PFSK-1 (cell line): ENCODE results near the gene CREB3L1.

ENCODE experiments used
- FOXP2 ChIP-seq: optimal IDR thresholded peaks from 2 replicates; pipeline ENCODE3; 2011; ENCODE audit warnings: borderline replicate concordance, control low read depth, inconsistent platforms; ENCODE audit not compliant: insufficient read depth; ENCODE audit errors: extremely low read length, extremely low read depth
- POLR2AphosphoS5 ChIP-seq: IDR thresholded peaks from 2 replicates; pipeline ENCODE4 v1.6.1; 2012; ENCODE audit warnings: low read depth, mild to moderate bottlenecking, control low read depth, low read length, moderate library complexity
- SIN3A ChIP-seq: IDR thresholded peaks from 2 replicates; pipeline ENCODE4 v1.6.1; 2012; ENCODE audit warnings: mild to moderate bottlenecking, low read length, moderate library complexity, borderline replicate concordance; ENCODE audit not compliant: insufficient read depth
- TAF1 ChIP-seq: IDR thresholded peaks from 2 replicates; pipeline ENCODE4 v1.6.1; 2012; ENCODE audit warnings: low read length, control low read depth, borderline replicate concordance; ENCODE audit not compliant: insufficient read depth
- TF ChIP-seq, protein P1 (sequence below), 2 experiments: IDR thresholded peaks; 2 replicates each; pipeline versions ENCODE4 v1.6.1 to v1.8.0; 2011 to 2012; ENCODE audit warnings: low read depth in 2 of 2, low read length in 2 of 2, control low read depth in 1 of 2, inconsistent platforms in 1 of 2, mild to moderate bottlenecking in 1 of 2, moderate library complexity in 1 of 2; ENCODE audit not compliant: insufficient read depth in 1 of 2

DNA sequence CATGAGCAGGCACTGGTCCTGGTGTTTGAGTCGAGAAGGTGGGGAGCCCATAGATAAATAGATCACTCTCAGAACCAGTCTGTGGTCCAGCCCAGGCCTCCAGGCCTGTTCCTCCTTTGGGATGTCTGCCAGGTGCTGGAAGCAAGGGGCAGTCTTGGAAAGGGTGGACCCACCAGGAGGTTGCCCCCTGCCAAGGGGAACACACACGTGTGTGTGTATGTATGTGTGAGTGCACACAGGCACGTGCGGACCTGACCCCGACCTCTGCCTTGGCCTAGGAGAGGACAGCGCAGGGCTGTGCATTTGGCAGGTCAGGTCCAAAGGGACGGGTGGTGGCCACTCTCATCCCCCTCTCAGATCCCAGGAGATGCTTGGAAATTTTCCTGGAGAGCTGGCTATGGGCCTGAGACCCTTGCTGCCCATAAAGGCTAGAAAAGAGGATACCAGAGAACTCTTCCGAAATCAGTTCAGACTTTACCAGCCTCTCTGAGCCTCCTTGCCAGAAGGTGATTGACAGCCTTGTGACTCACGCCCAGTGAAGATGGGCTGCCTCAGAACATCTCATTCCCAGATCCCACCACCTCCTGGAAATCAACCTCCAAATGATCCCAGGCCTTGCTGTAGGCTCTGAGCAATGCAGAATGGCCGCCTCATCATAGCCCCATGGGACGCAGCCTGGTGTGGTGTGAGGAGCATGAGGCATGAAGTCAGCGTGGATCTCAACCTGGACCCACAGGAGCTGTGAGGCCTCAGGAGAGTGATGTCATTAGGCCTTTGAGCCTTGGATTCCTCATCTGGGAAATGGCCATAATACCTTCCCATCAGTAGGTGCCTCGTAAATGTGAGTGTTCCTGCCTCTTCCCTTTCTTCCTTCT lies 24.0 kb upstream of the CREB3L1 start:
- no peak for TF ChIP-seq TAF1
- TF ChIP-seq POLR2AphosphoS5 = no peak
- TF ChIP-seq, protein P1, sequence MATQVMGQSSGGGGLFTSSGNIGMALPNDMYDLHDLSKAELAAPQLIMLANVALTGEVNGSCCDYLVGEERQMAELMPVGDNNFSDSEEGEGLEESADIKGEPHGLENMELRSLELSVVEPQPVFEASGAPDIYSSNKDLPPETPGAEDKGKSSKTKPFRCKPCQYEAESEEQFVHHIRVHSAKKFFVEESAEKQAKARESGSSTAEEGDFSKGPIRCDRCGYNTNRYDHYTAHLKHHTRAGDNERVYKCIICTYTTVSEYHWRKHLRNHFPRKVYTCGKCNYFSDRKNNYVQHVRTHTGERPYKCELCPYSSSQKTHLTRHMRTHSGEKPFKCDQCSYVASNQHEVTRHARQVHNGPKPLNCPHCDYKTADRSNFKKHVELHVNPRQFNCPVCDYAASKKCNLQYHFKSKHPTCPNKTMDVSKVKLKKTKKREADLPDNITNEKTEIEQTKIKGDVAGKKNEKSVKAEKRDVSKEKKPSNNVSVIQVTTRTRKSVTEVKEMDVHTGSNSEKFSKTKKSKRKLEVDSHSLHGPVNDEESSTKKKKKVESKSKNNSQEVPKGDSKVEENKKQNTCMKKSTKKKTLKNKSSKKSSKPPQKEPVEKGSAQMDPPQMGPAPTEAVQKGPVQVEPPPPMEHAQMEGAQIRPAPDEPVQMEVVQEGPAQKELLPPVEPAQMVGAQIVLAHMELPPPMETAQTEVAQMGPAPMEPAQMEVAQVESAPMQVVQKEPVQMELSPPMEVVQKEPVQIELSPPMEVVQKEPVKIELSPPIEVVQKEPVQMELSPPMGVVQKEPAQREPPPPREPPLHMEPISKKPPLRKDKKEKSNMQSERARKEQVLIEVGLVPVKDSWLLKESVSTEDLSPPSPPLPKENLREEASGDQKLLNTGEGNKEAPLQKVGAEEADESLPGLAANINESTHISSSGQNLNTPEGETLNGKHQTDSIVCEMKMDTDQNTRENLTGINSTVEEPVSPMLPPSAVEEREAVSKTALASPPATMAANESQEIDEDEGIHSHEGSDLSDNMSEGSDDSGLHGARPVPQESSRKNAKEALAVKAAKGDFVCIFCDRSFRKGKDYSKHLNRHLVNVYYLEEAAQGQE (IDR thresholded peaks at IDR 0.05; ENCODE audit: insufficient read depth in 1 of 2, low read depth in 2 of 2, low read length in 2 of 2) = no peak
- TF ChIP-seq SIN3A = no peak
- no peak for TF ChIP-seq FOXP2
